Omental fat pad (tissue), 4 donors: ENCODE measurements around the gene CD300LD. TPM values are rescaled to one million over a fixed set of nuclear protein-coding genes. Genes with fewer than 3 reads are reported as not detected.

ENCODE experiments used
- ATAC-seq: fragments of 150-250 bp; one replicate; pipeline ENCODE4 v1.9.1; 2016; ENCODE audit warnings: mild to moderate bottlenecking, moderate library complexity; ENCODE audit not compliant: low FRiP score
- DNase-seq: peaks from one replicate; pipeline ENCODE4 v3.0.0-alpha.2; 2019; ENCODE audit warnings: low spot score
- total RNA-seq, 4 donors: library from RNA; depleted of rRNA; stranded (reverse); fragments of >200 nt; gene quantifications; one replicate each; pipeline ENCODE4 v1.1.0, GENCODE V29; 2016
- TF ChIP-seq, protein P1 (sequence below), 3 donors: fragments of 450-650 bp; IDR thresholded peaks; one replicate each; pipeline ENCODE4 v1.5.1; 2016 to 2017; ENCODE audit warnings: antibody characterized with exemption in 3 of 3, mild to moderate bottlenecking in 3 of 3, moderate library complexity in 2 of 3

The CD300LD gene
- total RNA-seq, 4 donors from 2014 or later, result 0.79 TPM; not detected in 3

DNA sequence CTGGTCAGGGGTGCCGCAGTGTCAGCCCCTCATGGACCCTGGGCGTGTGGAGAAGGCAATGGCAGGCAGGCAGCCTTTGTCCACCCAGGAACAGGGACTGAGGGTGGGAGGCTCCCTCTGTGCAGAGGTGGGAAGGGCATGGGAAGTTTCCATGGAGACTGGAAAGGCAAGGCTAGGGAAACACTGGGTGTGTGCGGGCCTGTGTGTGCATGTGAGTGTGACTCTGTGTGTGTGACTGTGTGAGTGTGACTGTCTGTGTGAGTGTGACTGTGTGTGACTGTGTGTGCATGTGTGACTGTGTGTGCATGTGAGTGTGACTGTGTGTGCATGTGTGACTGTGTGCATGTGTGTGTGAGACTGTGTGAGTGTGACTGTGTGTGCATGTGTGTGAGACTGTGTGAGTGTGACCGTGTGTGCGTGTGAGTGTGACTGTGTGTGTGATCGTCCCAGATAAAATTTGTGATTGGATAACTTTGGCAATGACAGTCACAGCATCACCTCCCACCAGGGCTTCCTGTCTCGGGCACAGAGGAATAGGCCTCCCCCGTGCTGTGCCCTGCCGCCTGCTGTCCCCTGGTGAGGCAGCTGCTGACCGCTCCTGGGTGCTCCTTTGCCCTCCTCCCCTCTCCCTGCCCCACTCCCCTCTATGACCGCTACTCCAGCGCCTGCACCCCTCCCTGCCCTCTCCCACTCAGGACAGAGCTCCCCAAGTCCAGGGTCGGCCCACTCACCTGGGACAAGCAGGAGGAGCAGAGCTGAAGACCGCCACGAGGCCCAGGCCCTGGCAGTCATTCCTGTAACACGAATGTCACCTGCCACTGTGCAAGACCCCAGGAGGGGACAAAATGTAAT is 46.9 kb downstream of the CD300LD start:
- ATAC-seq (no peak), DNase-seq (no peak)
- TF ChIP-seq, protein P1, sequence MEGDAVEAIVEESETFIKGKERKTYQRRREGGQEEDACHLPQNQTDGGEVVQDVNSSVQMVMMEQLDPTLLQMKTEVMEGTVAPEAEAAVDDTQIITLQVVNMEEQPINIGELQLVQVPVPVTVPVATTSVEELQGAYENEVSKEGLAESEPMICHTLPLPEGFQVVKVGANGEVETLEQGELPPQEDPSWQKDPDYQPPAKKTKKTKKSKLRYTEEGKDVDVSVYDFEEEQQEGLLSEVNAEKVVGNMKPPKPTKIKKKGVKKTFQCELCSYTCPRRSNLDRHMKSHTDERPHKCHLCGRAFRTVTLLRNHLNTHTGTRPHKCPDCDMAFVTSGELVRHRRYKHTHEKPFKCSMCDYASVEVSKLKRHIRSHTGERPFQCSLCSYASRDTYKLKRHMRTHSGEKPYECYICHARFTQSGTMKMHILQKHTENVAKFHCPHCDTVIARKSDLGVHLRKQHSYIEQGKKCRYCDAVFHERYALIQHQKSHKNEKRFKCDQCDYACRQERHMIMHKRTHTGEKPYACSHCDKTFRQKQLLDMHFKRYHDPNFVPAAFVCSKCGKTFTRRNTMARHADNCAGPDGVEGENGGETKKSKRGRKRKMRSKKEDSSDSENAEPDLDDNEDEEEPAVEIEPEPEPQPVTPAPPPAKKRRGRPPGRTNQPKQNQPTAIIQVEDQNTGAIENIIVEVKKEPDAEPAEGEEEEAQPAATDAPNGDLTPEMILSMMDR (IDR thresholded peaks at IDR 0.05), result no peak

DNA sequence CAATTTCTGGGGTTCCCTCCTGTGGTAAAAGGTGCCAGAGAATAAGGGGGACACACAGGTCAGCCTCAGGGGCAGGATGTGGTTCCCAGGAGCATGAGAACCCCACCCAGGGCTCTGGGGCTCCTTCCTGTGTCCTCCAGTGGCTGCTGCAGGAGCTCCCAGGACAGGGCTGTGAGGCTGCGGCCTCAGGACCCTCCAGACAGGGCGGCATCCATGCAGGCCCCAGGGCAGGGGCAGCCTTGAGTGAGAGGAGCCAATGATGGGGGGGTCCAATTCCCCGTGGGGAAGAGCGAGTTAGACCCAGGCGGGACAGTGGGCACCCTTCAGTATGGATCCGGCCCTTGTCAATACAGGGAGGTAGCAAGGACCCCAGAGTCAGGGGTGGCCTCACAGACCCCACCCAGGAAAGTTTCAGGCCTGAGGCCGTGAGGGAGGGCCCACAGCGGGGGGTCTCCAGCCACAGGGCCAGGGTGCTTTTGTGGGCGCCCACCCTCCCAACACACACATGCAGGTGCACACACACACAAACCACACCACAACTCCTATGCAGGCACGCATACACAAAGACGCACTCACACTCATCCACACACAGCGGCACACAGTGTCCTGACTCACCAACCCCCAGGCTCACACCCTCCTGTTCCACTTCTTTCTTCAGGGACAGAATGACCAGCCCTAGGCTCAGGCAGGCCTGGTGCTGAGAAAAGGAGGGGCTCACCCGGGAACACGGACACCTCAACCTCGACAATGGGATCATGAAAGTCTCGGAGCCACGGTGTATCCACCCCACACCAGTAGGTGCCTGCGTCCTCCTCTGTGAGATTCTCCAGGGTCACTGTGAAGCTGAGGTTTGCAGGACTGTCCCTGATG is 48.0 kb downstream of the CD300LD start:
- no peak for ATAC-seq
- TF ChIP-seq, protein P1 (IDR thresholded peaks at IDR 0.05), result no peak
- DNase-seq, result no peak

- ATAC-seq, result no peak
- no peak for DNase-seq
- TF ChIP-seq, protein P1 (IDR thresholded peaks at IDR 0.05), result no peak
Measured at GRCh38 chr17:74543406-74543805, 48.7 kb downstream of the CD300LD start.

DNA sequence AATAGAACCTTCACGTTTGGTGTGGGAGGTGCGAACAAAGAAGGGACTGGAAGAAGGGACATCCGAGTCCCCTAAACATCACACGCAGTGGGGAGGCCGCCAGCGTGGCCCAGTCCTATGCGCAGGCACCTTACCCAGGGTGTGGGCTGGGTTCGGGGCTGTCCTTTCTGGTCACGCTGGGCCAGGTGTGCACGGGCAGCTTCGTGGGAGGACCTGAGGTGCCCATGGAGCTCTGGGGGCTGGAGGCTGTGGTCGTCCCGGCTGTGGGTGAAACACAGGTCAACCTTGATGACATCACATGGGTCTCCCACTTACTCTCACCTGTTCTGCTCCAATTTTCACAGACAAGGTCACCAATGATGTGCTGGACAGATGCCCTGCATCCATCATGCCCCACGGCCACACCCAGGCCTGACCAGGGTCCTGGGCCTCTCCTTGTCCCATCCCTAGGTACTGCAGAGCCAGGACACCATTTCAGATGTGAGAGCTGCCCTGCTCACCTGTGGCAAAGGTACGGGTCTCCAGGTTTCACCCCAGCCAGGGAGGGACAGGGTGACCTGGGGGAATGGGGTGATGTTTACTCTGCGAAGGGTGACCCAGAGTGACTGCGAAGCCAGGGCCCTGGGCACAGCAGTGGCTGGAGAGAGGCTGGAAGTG is 49.2 kb downstream of the CD300LD start:
- no peak for ATAC-seq
- DNase-seq, result no peak
- TF ChIP-seq, protein P1 (IDR thresholded peaks at IDR 0.05), result no peak

- no peak for ATAC-seq
- TF ChIP-seq, protein P1 (IDR thresholded peaks at IDR 0.05), result no peak
- DNase-seq, result no peak
Measured at GRCh38 chr17:74542166-74542565, 49.9 kb downstream of the CD300LD start.

DNA sequence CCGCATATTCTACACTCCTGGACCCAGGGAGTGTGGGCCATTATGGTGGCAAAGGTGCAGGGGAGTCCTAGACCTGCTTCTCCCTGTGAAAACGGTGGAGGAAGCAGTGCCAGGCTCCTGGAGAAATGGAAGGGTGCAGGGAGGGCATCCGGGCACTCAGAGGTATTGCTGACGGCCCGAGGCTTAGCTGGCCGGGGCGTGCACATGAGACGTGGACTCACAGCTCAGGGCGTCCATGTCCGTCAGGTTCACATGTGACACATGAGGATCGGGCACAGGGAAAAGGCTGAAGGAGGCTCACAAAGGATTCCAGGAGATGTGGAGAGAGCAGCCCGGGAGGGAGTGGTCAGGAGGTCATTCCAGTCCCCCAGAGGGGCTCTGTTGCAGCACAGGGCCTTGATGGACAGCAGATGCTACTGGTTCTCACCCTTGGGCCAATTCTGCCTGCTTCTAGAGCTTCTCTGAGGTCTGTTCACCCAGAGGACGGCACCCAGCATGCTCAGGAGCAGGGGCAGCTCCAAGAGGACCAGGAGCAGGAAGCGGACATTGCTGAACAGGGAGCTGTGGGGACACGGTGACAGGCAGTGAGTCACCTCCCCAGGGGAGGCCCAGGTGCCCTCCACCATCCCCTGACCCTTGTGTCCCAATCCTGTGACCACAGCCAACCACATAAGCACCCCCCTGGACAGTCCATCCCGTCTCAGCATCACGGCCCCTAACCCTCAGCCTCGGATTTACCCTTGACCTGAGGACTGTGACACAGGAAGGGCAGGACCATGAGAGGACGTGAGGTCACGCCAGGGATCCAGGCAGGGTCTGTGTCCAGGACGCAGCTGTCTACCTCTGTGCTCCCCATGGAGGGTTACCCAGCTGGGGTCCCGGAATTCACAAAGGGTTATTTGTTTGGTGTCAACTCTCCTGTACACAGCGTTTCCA is 50.6 kb downstream of the CD300LD start:
- no peak for ATAC-seq
- TF ChIP-seq, protein P1 (IDR thresholded peaks at IDR 0.05), result no peak
- no peak for DNase-seq
